GM12874 (cell line): ENCODE data around the gene MVD.
A peak's percentile ranks its signal among the peaks of the same experiment; 100 is the strongest.

Experiments
- CTCF ChIP-seq: IDR thresholded peaks from 2 replicates; pipeline ENCODE4 v1.5.1; 2011; ENCODE audit warnings: low read depth, mild to moderate bottlenecking, control low read depth, low read length, moderate library complexity; ENCODE audit not compliant: insufficient read depth

The MVD gene

DNA sequence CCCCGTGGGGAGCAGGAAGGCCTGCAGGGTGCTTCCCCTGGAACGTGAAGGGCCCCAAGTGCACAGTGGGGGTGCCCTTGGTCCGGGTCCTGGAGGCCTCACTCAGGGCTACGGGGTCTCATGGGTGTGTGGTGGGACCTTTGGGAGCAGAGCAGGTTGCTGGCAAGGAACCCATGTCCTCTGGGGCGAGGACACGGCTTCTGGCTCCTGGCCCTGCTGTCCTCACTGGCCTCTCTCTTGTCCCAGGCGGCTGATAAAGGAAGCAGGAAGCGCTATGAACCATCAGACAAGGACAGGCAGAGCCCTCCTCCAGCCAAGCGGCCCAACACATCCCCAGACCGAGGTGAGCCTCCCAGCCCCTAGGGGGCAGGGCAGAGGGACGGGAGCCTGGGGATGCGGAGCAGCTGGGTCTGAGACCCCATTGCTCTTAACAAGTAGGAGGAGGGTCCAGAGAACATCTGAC is 34.3 kb downstream of the MVD start:
- TF ChIP-seq CTCF: peak; percentile 46; the same call in 1 of the 2 replicates

- no peak for TF ChIP-seq CTCF
Observed at GRCh38 chr16:88627531-88628411, 35.1 kb downstream of the MVD start.

- no peak for TF ChIP-seq CTCF
Observed at GRCh38 chr16:88626646-88627045, 36.2 kb downstream of the MVD start.

- no peak for TF ChIP-seq CTCF
Observed at GRCh38 chr16:88624977-88625576, 37.8 kb downstream of the MVD start.

- TF ChIP-seq CTCF: no peak
Observed at GRCh38 chr16:88624481-88624880, 38.4 kb downstream of the MVD start.

DNA sequence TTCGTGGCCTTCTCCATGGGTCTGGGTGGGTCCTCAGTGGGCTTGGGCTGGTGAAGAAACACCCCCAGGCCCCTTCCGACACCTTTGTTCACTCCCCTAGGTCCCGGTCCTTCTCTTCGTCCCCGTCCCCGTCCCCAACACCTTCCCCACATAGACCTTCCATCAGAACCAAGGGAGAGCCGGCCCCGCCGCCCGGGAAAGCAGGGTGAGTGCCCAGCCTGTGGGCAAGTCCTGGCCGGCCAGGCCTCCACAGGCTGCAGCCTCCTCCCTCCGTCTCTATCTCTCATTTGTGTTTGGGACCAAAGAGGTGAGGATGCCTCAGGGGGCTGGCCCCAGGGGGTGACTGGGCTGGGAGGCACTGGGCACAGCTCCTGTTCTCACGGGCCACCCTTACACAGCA is 39.0 kb downstream of the MVD start:
- no peak for TF ChIP-seq CTCF

DNA sequence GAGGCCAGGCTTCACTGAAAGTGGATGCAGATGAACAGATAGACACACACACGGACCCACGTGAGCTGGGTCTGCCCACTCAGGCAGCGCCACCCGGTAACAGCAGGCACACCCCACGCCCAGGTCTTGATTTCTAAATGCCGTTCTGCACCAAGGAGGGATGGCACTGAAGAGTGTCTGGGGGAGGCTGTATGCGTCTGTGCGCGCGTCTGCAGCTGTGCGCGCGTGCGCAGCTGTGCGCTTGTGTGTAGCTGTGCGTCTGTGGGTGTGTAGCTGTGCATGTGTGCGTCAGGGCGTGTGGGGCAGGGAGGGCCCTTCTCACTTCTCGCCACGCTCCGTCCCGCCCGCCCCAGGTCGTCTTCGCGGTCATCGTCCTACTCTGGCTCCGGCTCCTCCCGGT is 40.0 kb downstream of the MVD start:
- no peak for TF ChIP-seq CTCF
